Smooth muscle cell (in vitro differentiated cells): ENCODE data around the gene DGKK. TPM values are rescaled to one million over a fixed set of nuclear protein-coding genes. Genes with fewer than 3 reads are reported as not detected.

Experiments
- DNase-seq: peaks from one replicate; lab custom pipeline; 2025; ENCODE audit not compliant: unreplicated experiment; lab: John Stamatoyannopoulos, UW
- H2AFZ ChIP-seq: fragments of 200-600 bp; sonication (generic); 2 replicates; pipeline ENCODE4 v1.6.0; 2016; ENCODE audit warnings: antibody characterized with exemption, low read depth, mild to moderate bottlenecking
- H3F3A ChIP-seq: fragments of 200-600 bp; sonication (generic); 2 replicates; pipeline ENCODE4 v1.6.0; 2017; ENCODE audit warnings: antibody characterized with exemption, low read depth
- H3K27ac ChIP-seq: fragments of 200-600 bp; sonication (generic); 2 replicates; pipeline ENCODE4 v1.5.1; 2016; ENCODE audit warnings: low read depth, mild to moderate bottlenecking
- H3K27me3 ChIP-seq: fragments of 200-600 bp; sonication (generic); 2 replicates; pipeline ENCODE4 v1.6.1; 2016; ENCODE audit warnings: low read depth, mild to moderate bottlenecking
- H3K36me3 ChIP-seq: fragments of 200-600 bp; sonication (generic); 2 replicates; pipeline ENCODE4 v1.5.1; 2016; ENCODE audit warnings: low read depth
- H3K4me1 ChIP-seq: fragments of 200-600 bp; sonication (generic); 2 replicates; pipeline ENCODE4 v1.5.1; 2016; ENCODE audit warnings: low read depth
- H3K4me2 ChIP-seq: fragments of 200-600 bp; sonication (generic); 2 replicates; pipeline ENCODE4 v1.6.0; 2016; ENCODE audit warnings: mild to moderate bottlenecking
- H3K4me3 ChIP-seq: fragments of 200-600 bp; sonication (generic); 2 replicates; pipeline ENCODE4 v1.5.1; 2016; ENCODE audit warnings: mild to moderate bottlenecking
- H3K79me2 ChIP-seq: fragments of 200-600 bp; sonication (generic); 2 replicates; pipeline ENCODE4 v1.6.0; 2016; ENCODE audit warnings: low read depth, mild to moderate bottlenecking
- H3K9ac ChIP-seq: fragments of 200-600 bp; sonication (generic); 2 replicates; pipeline ENCODE4 v1.6.0; 2016; ENCODE audit warnings: low read depth
- H3K9me3 ChIP-seq: fragments of 200-600 bp; sonication (generic); replicated peaks from 2 replicates; pipeline ENCODE4 v1.5.1; 2016; ENCODE audit warnings: low read depth
- H4K20me1 ChIP-seq: fragments of 200-600 bp; sonication (generic); 2 replicates; pipeline ENCODE4 v1.6.0; 2016; ENCODE audit warnings: low read depth
- WGBS: methylation state at CpG from one replicate; pipeline ENCODE4 v1.1.7; 2016; ENCODE audit warnings: low lambda C conversion rate; 5-methylcytosine and 5-hydroxymethylcytosine counted together
- polyA plus RNA-seq: library from polyadenylated mRNA; unstranded; fragments of >200 nt; fragmentation: Nextera tagmentation; extraction: Ambion mirVana; gene quantifications from 2 replicates; pipeline ENCODE4 v1.2.1, GENCODE V29; 2016
- total RNA-seq: library from RNA; depleted of rRNA; stranded (reverse); fragments of >200 nt; gene quantifications from 2 replicates; pipeline ENCODE4 v1.2.3, GENCODE V29; 2014
- TF ChIP-seq, protein P1 (sequence below): fragments of 200-600 bp; sonication (generic); IDR thresholded peaks from 2 replicates; pipeline ENCODE4 v1.5.1; 2017; ENCODE audit warnings: borderline replicate concordance, mild to moderate bottlenecking, antibody characterized with exemption; ENCODE audit not compliant: insufficient read depth, poor library complexity, severe bottlenecking

Gene DGKK
- total and polyA plus RNA-seq, 2 experiments from 2014 or later: not detected

DNA sequence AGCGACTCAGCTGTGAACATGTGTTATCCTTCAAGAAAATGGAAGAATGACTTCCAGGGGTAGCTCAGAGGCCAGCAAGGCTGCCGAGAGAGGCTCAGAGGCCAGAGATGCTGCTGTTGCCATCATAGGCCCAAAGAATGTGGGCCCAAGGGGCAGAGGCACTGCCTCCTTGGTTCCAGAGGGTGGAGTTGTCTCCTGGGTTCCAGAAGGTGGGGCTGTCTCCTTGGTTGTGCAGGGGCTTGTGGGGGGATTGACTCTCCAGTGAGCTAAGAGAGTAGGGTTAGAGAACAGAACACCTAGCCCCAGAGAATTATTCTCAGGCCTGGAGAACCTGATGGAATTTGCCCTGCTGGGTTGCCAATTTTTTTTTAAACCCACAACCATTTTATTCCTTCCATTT, 62.6 kb downstream of the DGKK start:
- Histone ChIP-seq H3K4me2 (no peak overlapping the region), H3F3A (no peaks in the 10 kb centered on the region), H2AFZ (no peak overlapping the region), H4K20me1 (no peaks in the 10 kb centered on the region), H3K27me3 (no peaks in the 10 kb centered on the region), H3K36me3 (no peaks in the 10 kb centered on the region), H3K4me3 (no peak overlapping the region), H3K4me1 (no peaks in the 10 kb centered on the region), H3K9me3 (no peaks in the 10 kb centered on the region), H3K9ac (no peak overlapping the region), H3K79me2 (no peaks in the 10 kb centered on the region), H3K27ac (no peak overlapping the region)
- WGBS: 70% methylated on average over 2 of the region's 2 CpGs
- no peak for DNase-seq
- TF ChIP-seq, protein P1, sequence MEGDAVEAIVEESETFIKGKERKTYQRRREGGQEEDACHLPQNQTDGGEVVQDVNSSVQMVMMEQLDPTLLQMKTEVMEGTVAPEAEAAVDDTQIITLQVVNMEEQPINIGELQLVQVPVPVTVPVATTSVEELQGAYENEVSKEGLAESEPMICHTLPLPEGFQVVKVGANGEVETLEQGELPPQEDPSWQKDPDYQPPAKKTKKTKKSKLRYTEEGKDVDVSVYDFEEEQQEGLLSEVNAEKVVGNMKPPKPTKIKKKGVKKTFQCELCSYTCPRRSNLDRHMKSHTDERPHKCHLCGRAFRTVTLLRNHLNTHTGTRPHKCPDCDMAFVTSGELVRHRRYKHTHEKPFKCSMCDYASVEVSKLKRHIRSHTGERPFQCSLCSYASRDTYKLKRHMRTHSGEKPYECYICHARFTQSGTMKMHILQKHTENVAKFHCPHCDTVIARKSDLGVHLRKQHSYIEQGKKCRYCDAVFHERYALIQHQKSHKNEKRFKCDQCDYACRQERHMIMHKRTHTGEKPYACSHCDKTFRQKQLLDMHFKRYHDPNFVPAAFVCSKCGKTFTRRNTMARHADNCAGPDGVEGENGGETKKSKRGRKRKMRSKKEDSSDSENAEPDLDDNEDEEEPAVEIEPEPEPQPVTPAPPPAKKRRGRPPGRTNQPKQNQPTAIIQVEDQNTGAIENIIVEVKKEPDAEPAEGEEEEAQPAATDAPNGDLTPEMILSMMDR: no peak

DNA sequence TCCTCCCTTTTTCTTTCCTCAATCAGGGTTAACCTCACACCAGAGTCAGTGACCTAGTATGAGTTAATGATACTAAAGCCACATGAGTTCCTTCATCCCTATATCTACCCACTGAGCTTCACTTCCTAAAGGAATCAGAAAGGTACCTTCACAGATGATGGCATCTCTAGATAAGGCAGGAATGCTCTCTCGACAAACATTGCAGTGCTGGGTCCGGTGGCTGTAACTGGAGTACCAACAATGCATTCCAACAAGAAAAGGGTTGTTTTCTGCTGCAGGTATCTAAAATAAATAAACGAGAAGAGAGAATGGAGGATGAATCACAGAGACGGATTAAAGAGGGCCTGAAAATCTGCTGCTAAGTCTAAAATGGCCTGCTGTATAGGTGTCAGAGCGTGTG, 66.7 kb downstream of the DGKK start:
- Histone ChIP-seq H3K27ac (no peak overlapping the region), H3K9me3 (no peaks in the 10 kb centered on the region), H3K79me2 (no peaks in the 10 kb centered on the region), H3K4me3 (no peak overlapping the region), H3K27me3 (no peaks in the 10 kb centered on the region), H2AFZ (no peak overlapping the region), H3F3A (no peaks in the 10 kb centered on the region), H4K20me1 (no peaks in the 10 kb centered on the region), H3K4me2 (no peak overlapping the region), H3K4me1 (no peaks in the 10 kb centered on the region), H3K9ac (no peak overlapping the region), H3K36me3 (no peaks in the 10 kb centered on the region)
- 59% methylated on average over 5 of the region's 5 CpGs for WGBS
- TF ChIP-seq, protein P1: no peak
- no peak for DNase-seq

DNA sequence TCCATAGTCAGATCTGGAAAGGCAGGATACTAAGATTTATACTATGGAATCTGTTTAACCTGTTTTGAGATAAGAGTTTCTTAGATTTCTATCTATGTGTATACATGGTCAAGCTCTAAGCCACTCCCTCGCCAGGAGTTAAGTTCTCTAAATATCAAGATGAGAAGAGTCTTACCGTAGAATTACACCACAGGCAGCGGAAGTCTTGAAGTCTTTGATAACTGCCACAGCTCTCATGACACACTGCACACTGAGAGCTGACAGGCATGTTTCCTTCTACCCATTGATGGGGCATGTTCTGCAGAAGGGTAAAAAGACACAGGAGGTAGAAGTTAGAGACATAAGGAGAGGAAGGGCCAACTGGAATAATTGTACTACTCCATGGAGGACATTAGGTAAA, 67.7 kb downstream of the DGKK start:
- 77% methylated on average over 3 of the region's 3 CpGs for WGBS
- no peak overlapping the region for H3K9ac ChIP-seq
- TF ChIP-seq, protein P1: no peak

DNA sequence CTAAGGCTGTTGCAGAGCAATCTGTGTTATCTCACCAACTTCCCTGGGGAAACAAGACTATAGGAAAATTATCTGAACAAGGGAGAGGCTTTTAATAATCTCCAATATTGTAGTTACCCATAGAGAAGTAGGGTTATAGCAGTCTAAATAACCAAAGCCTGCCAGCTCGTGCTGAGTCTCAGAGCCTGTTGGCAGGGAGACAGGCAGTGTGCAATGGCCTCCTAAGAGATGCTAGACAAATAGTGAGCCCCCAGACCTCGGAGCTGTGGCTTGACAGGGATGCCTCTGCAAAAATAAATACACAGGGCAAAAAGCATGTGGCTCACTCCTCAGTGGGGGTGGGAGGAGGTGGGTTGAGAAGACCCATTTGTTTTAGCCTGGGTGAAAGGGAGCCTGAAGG, 76.7 kb downstream of the DGKK start:
- Histone ChIP-seq H3F3A (no peaks in the 10 kb centered on the region), H3K79me2 (no peaks in the 10 kb centered on the region), H2AFZ (no peak overlapping the region), H3K4me1 (no peaks in the 10 kb centered on the region), H3K27me3 (no peaks in the 10 kb centered on the region), H3K27ac (no peak overlapping the region), H3K4me2 (no peak overlapping the region), H3K9ac (no peak overlapping the region), H3K36me3 (no peaks in the 10 kb centered on the region), H4K20me1 (no peaks in the 10 kb centered on the region), H3K9me3 (no peaks in the 10 kb centered on the region), H3K4me3 (no peak overlapping the region)
- TF ChIP-seq, protein P1: no peak
- WGBS: 55% methylated on average over 2 of the region's 2 CpGs
- DNase-seq: no peak

More for the DNA sequence above, 67.7 kb downstream of the DGKK start:
- Histone ChIP-seq H3K4me3 (no peak overlapping the region), H3K9me3 (no peaks in the 10 kb centered on the region), H2AFZ (no peak overlapping the region), H3F3A (no peaks in the 10 kb centered on the region), H3K4me1 (no peaks in the 10 kb centered on the region), H3K27ac (no peak overlapping the region), H3K27me3 (no peaks in the 10 kb centered on the region), H3K79me2 (no peaks in the 10 kb centered on the region), H4K20me1 (no peaks in the 10 kb centered on the region), H3K4me2 (no peak overlapping the region), H3K36me3 (no peaks in the 10 kb centered on the region)
- DNase-seq: no peak
